ENCODE data around the gene TRNP1. TPM values are rescaled to one million over a fixed set of nuclear protein-coding genes. Genes with fewer than 3 reads are reported as not detected.

TRNP1 gene
- total and polyA plus RNA-seq, 4 donors, result 0.97 to 10.0 (median 2.4) TPM

DNA sequence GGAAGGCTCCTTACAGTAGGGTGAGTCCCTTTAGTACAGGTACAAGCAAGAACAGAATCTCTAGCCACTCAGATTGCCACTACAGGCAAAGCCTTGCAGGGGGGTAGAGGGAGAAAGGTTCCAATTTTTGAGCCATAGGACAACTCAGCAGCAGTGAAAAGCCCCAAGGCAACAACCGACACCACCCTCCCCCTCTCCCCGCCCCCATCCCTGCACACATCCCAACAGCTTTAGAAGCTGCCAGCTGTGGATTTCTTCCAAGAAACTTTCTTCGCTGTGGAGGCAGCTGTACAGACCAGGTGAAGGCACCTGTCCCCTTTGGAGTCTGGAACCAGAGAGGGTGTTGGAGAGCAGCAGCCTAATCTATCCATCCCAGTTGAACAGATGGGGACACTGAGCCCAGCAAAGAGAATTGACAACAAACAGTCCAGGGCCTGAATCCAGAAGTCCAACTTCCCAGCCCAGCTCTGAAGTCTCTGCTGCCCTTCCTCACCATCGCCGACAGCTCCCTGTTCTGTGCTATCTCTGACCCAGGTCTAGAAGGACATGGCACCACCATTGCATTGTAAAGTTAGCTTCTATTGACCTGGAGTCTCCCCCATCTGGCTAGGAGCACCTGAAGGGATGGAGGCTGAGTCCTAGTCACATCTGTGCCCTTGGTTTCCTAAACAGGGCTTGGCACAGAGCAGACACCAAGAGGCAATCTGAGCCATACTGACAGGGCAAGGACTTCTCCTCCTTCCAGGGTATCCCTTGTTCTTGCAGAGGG lies 16.9 kb downstream of the TRNP1 start:
- H3K4me1 ChIP-seq (ENCODE audit: control insufficient read depth in 4 of 4, insufficient read depth in 4 of 4, low read length in 3 of 4), result peaks cover 0 to 13% (median 5%) of the 10 kb centered on the region in 4 donors
- DNase-seq (ENCODE audit: low spot score), result no peak
- WGBS, result 82% methylated on average over 5 of the region's 5 CpGs
- no peaks in the 10 kb centered on the region for H3K27me3 ChIP-seq (ENCODE audit: control insufficient read depth in 4 of 4, insufficient read depth in 4 of 4, low read length in 3 of 4)
- TF ChIP-seq YY1 (IDR thresholded peaks at IDR 0.05), result no peak
- no peak for TF ChIP-seq FOXA2 (IDR thresholded peaks at IDR 0.05)
- TF ChIP-seq HNF4A (conservative IDR thresholded peaks at IDR 0.05), result no peak
- no peak for TF ChIP-seq RXRA (IDR thresholded peaks at IDR 0.05)
- no peak for TF ChIP-seq FOXA1 (IDR thresholded peaks at IDR 0.05)
- TF ChIP-seq GABPA (IDR thresholded peaks at IDR 0.05 in 1 of 2, conservative IDR thresholded peaks at IDR 0.05 in 1 of 2), result no peak
- no peak for TF ChIP-seq JUND (IDR thresholded peaks at IDR 0.05)
- TF ChIP-seq, protein P1, sequence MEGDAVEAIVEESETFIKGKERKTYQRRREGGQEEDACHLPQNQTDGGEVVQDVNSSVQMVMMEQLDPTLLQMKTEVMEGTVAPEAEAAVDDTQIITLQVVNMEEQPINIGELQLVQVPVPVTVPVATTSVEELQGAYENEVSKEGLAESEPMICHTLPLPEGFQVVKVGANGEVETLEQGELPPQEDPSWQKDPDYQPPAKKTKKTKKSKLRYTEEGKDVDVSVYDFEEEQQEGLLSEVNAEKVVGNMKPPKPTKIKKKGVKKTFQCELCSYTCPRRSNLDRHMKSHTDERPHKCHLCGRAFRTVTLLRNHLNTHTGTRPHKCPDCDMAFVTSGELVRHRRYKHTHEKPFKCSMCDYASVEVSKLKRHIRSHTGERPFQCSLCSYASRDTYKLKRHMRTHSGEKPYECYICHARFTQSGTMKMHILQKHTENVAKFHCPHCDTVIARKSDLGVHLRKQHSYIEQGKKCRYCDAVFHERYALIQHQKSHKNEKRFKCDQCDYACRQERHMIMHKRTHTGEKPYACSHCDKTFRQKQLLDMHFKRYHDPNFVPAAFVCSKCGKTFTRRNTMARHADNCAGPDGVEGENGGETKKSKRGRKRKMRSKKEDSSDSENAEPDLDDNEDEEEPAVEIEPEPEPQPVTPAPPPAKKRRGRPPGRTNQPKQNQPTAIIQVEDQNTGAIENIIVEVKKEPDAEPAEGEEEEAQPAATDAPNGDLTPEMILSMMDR (IDR thresholded peaks at IDR 0.05; ENCODE audit: low read depth, low read length, missing input control), result no peak
- H3K36me3 ChIP-seq (ENCODE audit: control insufficient read depth in 4 of 4, insufficient read depth in 3 of 4, low read depth in 1 of 4, low read length in 3 of 4), result no peaks in the 10 kb centered on the region
- no peak overlapping the region for H3K27ac ChIP-seq (ENCODE audit: low read depth in 1 of 2, low read length in 2 of 2)
- H3K9me3 ChIP-seq (ENCODE audit: control insufficient read depth in 4 of 4, low read length in 3 of 4), result no peaks in the 10 kb centered on the region
- no peak overlapping the region for H3K9ac ChIP-seq (ENCODE audit: low read depth in 1 of 2, low read length in 2 of 2)
- no peak overlapping the region for H3K4me3 ChIP-seq (ENCODE audit: low read depth in 1 of 3, low read length in 3 of 3)

- TF ChIP-seq GABPA (IDR thresholded peaks at IDR 0.05 in 1 of 2, conservative IDR thresholded peaks at IDR 0.05 in 1 of 2) (no peak), EGR1 (IDR thresholded peaks at IDR 0.05; ENCODE audit: low read depth in 2 of 2) (no peak), NR2F2 (IDR thresholded peaks at IDR 0.05) (no peak), HNF4A (conservative IDR thresholded peaks at IDR 0.05) (no peak), ZBTB33 (IDR thresholded peaks at IDR 0.05) (no peak), RAD21 (IDR thresholded peaks at IDR 0.05) (no peak), FOXA2 (IDR thresholded peaks at IDR 0.05) (no peak), REST (IDR thresholded peaks at IDR 0.05) (no peak), TAF1 (conservative IDR thresholded peaks at IDR 0.05) (no peak), RXRA (IDR thresholded peaks at IDR 0.05) (no peak), JUND (IDR thresholded peaks at IDR 0.05) (no peak), MAX (IDR thresholded peaks at IDR 0.05) (no peak), YY1 (IDR thresholded peaks at IDR 0.05) (no peak), SP1 (IDR thresholded peaks at IDR 0.05) (no peak), ATF3 (IDR thresholded peaks at IDR 0.05) (no peak), HNF4G (IDR thresholded peaks at IDR 0.05) (no peak), FOXA1 (IDR thresholded peaks at IDR 0.05) (no peak)
- TF ChIP-seq, protein P1 (IDR thresholded peaks at IDR 0.05; ENCODE audit: low read depth, low read length, missing input control), result no peak
- 81% methylated on average over 15 of the region's 15 CpGs for WGBS
- no peak overlapping the region for H3K9ac ChIP-seq (ENCODE audit: low read depth in 1 of 2, low read length in 2 of 2)
- no peak overlapping the region for H3K27ac ChIP-seq (ENCODE audit: low read depth in 1 of 2, low read length in 2 of 2)
- H3K36me3 ChIP-seq (ENCODE audit: control insufficient read depth in 4 of 4, insufficient read depth in 3 of 4, low read depth in 1 of 4, low read length in 3 of 4), result no peaks in the 10 kb centered on the region
- H3K9me3 ChIP-seq (ENCODE audit: control insufficient read depth in 4 of 4, low read length in 3 of 4), result no peaks in the 10 kb centered on the region
- peaks cover 0 to 13% (median 5%) of the 10 kb centered on the region in 4 donors for H3K4me1 ChIP-seq (ENCODE audit: control insufficient read depth in 4 of 4, insufficient read depth in 4 of 4, low read length in 3 of 4)
- DNase-seq (ENCODE audit: low spot score), result no peak
- H3K27me3 ChIP-seq (ENCODE audit: control insufficient read depth in 4 of 4, insufficient read depth in 4 of 4, low read length in 3 of 4), result no peaks in the 10 kb centered on the region
- no peak overlapping the region for H3K4me3 ChIP-seq (ENCODE audit: low read depth in 1 of 3, low read length in 3 of 3)
Observed at GRCh38 chr1:27011058-27011764, 17.7 kb downstream of the TRNP1 start.
